ENCODE data around the gene ARHGAP42.
"Not testable (repeated sequence)": the region's sequence is repeated elsewhere in the genome, so short reads cannot be mapped to it uniquely, and the experiment has no call there.

GRCh38 chr11:100750566-100750891 lies 63.4 kb downstream of the ARHGAP42 start:
- not testable (repeated sequence) for TF ChIP-seq CTCF, POLR2A (IDR thresholded peaks at IDR 0.05)
